RWPE2 (cell line): Measurements from ENCODE around the gene PBX1.

Experiments
- ATAC-seq: fragments of 200-7000 bp; cut with Tn5 transposase; 3 replicates; pipeline ENCODE4 v1.9.1; 2021; ENCODE audit warnings: low read depth
- DNase-seq: peaks from one replicate; pipeline ENCODE4 v3.0.0-alpha.2; 2020; ENCODE audit warnings: low spot score
- H3K27ac ChIP-seq: fragments of 450-650 bp; 2 replicates; pipeline ENCODE4 v1.5.1; 2017; ENCODE audit warnings: mild to moderate bottlenecking; ENCODE audit not compliant: poor library complexity, severe bottlenecking
- H3K27me3 ChIP-seq: fragments of 250-450 bp; sonication (Bioruptor Pico); 2 replicates; pipeline ENCODE4 v1.5.1; 2021; ENCODE audit warnings: mild to moderate bottlenecking, moderate library complexity; ENCODE audit not compliant: insufficient read depth, poor library complexity, severe bottlenecking
- H3K36me3 ChIP-seq: fragments of 250-450 bp; sonication (Bioruptor Pico); 2 replicates; pipeline ENCODE4 v1.5.1; 2020; ENCODE audit warnings: low read depth, mild to moderate bottlenecking, moderate library complexity
- H3K4me1 ChIP-seq: fragments of 250-450 bp; sonication (Bioruptor Pico); 2 replicates; pipeline ENCODE4 v1.5.1; 2021; ENCODE audit warnings: mild to moderate bottlenecking, moderate library complexity; ENCODE audit not compliant: insufficient read depth, poor library complexity, severe bottlenecking
- H3K4me3 ChIP-seq: fragments of 250-450 bp; sonication (Bioruptor Pico); 2 replicates; pipeline ENCODE4 v1.5.1; 2021; ENCODE audit warnings: mild to moderate bottlenecking, moderate library complexity; ENCODE audit not compliant: severe bottlenecking
- H3K9me3 ChIP-seq: fragments of 250-450 bp; sonication (Bioruptor Pico); 2 replicates; pipeline ENCODE4 v1.5.1; 2021; ENCODE audit warnings: mild to moderate bottlenecking, moderate library complexity; ENCODE audit not compliant: severe bottlenecking
- TF ChIP-seq, protein P1 (sequence below): fragments of 450-650 bp; IDR thresholded peaks from one replicate; pipeline ENCODE4 v1.5.1; 2017; ENCODE audit warnings: mild to moderate bottlenecking, moderate library complexity; ENCODE audit not compliant: poor library complexity, severe bottlenecking

The PBX1 gene

DNA sequence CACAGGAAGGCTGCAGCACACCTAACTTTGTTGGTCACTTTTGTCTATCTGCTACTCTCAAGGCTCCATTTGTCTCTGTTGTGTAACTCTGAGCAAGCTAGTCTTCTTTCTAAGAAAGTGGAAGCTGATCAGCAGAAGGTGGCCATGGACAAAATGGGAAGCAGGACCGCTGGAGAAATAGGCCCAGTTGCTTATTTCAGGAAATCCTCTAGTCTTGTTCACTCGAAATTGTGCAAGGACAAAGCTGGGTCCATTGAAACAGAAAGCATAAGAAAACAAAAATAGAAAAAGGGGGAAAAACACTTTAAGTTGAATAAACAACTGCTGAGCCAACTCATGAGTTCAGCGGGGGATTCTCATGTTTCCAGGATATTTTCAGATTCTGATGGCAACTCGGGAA is 150.1 kb downstream of the PBX1 start:
- Histone ChIP-seq H3K4me3 (no peak overlapping the region), H3K27me3 (no peaks in the 10 kb centered on the region), H3K27ac (no peak overlapping the region), H3K4me1 (peaks cover 14% of the 10 kb centered on the region), H3K9me3 (no peaks in the 10 kb centered on the region), H3K36me3 (no peaks in the 10 kb centered on the region)
- ATAC-seq (no peak), DNase-seq (no peak)
- TF ChIP-seq, protein P1, sequence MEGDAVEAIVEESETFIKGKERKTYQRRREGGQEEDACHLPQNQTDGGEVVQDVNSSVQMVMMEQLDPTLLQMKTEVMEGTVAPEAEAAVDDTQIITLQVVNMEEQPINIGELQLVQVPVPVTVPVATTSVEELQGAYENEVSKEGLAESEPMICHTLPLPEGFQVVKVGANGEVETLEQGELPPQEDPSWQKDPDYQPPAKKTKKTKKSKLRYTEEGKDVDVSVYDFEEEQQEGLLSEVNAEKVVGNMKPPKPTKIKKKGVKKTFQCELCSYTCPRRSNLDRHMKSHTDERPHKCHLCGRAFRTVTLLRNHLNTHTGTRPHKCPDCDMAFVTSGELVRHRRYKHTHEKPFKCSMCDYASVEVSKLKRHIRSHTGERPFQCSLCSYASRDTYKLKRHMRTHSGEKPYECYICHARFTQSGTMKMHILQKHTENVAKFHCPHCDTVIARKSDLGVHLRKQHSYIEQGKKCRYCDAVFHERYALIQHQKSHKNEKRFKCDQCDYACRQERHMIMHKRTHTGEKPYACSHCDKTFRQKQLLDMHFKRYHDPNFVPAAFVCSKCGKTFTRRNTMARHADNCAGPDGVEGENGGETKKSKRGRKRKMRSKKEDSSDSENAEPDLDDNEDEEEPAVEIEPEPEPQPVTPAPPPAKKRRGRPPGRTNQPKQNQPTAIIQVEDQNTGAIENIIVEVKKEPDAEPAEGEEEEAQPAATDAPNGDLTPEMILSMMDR = no peak

DNA sequence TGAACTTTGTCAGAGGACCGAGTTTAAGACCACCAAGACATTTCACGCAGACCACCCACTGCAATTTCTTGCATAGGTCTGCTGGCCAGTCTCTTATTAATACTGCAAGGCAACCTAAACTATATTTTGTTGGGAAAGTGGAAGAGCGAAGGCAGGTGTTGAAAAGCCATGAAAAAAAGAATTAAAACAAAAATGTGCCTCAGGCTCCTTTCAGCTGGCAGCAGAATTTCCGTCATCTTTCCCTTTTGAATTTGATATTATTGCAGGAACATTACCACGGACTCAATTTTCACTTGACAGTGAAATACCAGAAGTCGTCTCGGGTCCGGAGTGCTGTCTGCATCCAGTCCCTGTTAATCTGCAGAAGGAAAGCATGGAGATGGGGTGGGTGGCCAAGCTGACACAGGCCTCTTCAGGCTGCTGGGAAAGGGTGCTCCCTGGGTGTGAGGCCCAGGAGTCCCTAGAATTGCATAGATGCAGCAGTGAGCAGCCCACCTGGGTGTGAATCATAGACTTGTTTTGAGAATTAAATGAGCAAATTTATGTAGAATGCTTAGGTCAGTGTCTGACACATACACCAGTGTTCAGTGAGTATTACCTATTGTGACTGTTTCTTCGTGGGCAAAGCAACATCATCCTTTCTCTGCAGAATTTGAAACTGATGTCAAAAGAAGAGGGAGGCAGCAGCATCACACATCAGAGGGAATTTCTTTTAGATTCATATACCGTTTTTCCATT is 150.7 kb downstream of the PBX1 start:
- H3K4me1 ChIP-seq = peaks cover 14% of the 10 kb centered on the region
- H3K4me3 ChIP-seq = no peak overlapping the region
- DNase-seq (no peak), ATAC-seq (peak; percentile 20; the same call in 1 of the 3 replicates)
- H3K27ac ChIP-seq = no peak overlapping the region
- no peaks in the 10 kb centered on the region for H3K9me3 ChIP-seq
- H3K27me3 ChIP-seq = no peaks in the 10 kb centered on the region
- H3K36me3 ChIP-seq = no peaks in the 10 kb centered on the region
- TF ChIP-seq, protein P1 = no peak

DNA sequence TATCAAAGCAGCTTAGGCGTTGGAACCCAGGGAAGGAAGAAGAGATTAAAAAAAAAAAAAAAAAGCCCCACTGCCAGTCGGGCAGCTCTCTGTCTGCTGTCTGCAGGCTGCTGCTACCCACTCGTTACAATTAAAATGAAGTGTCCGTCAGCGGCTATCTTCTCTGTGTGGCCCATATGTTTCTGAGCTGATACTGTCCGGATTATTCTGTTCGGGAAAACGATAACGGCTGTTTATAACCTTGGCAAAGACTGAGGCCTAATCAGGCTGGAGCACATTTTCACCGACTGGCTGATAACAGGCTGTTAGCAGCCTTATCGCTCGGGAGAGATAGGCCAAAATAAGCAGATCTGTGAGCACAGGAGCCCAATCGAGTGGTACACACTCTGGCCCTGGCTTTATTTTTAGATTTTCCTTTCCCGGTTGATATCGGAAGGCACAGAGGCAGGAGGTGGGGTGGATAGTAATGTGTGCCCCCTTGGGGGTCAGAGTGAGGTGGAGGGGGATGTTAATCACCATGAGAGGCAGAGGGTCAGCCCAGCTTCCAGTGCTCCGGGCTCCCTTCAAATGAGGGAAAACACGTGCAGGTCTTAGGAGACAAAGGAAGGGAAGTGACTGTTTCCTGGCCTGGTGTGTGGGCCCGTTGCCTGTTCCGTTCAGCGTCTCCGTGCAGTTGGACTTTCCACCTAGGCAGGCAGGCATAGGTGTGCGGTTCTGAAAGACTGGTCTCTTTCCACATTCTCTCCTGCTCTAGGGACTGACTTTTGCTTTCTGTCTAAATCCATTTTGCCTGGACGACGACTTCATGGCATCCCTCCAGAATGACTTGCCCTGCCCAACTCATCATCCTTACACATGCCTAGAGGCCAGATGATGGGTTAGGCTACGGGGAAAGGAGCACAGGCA is 153.4 kb downstream of the PBX1 start:
- peaks cover 11% of the 10 kb centered on the region for H3K4me1 ChIP-seq
- DNase-seq = no peak
- no peaks in the 10 kb centered on the region for H3K36me3 ChIP-seq
- no peak overlapping the region for H3K27ac ChIP-seq
- H3K27me3 ChIP-seq = no peaks in the 10 kb centered on the region
- no peak for ATAC-seq
- no peak overlapping the region for H3K4me3 ChIP-seq
- no peaks in the 10 kb centered on the region for H3K9me3 ChIP-seq
- TF ChIP-seq, protein P1 = no peak

DNA sequence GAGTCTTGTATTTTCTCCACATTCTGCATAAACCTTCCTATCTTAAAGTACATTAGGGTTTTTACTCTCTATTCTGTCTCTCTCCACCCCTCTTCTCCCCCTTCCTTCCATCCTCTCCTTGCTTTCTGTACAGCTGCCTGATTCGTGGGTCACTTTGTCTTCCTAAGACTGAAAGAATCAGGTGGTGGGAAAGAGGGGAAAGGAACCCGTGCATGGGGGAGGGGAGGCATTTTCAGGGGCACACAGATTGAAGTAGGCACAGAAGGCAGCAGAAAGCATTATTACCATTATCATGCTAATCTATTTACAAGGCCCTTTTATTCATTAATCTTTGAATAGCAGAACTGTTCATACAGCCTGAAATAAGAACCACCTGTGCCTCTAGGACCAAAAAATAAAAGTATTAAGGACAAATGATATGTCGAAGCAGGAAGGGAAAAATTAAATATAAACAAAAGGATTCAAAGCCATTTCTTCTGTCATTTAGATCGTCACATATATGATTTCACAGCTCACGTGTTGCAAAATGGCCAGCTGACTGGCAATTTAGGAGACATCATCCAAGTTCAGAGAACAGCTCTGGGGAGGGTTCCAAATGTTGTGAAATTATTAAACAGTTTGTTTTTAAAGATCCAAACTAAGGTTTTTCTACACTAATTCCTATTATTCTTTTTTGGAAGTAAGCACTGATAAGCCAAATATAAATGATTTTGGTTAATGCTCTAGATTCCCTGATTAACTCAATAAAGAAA is 154.6 kb downstream of the PBX1 start:
- H3K27ac ChIP-seq = no peak overlapping the region
- H3K4me3 ChIP-seq = no peak overlapping the region
- TF ChIP-seq, protein P1 = no peak
- H3K36me3 ChIP-seq = no peaks in the 10 kb centered on the region
- H3K9me3 ChIP-seq = no peaks in the 10 kb centered on the region
- peaks cover 6% of the 10 kb centered on the region for H3K4me1 ChIP-seq
- ATAC-seq (no peak), DNase-seq (no peak)
- H3K27me3 ChIP-seq = no peaks in the 10 kb centered on the region
